GOT3 (cell line): ENCODE results near the gene PMPCA.

ENCODE experiments used
- DNase-seq: peaks from one replicate; lab custom pipeline; 2025; ENCODE audit warnings: mixed read lengths; lab: John Stamatoyannopoulos, UW

PMPCA gene

DNA sequence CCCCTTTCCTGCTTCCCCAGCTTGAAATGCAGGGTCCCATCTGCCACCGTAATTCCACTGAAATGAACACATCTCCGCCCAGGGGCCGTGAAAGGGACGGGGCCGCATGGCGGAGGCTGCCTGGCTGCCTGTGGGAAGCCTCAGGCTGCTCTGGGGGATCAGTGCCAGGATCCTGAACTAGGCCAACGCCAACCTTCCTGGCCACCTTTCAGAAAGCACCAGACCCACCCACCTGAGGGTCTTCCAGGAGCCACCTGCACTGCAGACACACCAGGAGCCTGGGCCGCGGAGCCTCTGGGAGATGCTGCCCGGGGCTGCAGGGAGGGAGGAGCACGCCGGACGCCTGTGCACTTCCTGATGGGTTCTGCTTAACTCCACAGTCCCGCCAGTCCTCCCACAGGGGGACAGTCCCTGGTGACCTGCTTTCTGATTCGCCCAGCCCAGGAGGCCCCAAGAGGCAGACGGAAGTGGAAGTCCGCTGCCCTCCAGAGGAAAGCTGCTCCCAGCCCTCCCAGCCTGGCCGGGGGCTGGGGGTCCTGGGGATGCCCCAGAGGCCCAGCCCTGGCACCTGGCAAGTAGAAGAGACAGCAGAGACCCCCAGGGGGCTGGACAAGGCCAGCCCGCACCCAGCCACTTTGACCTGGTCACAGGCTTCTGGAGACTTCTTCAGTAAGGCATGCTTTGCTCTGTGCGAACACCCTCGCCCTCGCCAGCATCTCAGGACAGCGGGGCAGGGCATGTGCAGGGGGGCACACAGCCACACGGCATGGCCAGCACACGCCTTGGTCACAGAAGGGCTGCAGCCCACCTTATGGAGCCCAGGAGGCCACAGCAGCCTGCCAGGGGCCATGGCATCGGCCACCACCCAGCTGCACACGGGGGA lies 36.9 kb upstream of the PMPCA start, which contains the start of gene CARD9:
TSS of gene CARD9 (minus strand) at position 370 of the 883 bp plus-strand sequence. CDS start 1,591 bp downstream, outside the sequence.
- no peak for DNase-seq

DNA sequence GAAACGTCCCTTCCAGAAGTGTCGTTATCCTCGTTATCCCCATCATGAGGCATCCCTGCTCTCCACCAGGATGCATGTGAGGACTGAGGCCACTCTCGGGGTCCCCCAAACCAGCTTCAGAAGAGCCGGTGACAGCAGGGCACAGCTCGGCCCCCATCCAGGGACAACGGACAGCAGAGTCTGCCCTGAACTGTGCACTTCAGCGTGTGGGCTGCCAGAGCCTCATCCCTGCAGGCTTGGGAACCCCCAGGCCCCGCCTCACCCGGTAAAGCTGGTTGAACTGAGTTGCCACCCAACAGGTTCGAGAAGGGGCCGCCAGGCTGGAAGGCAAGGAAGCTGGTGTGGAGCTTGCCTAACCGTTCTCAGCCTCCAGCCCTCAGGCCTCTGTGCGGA lies 36.3 kb upstream of the PMPCA start:
- DNase-seq = no peak

DNA sequence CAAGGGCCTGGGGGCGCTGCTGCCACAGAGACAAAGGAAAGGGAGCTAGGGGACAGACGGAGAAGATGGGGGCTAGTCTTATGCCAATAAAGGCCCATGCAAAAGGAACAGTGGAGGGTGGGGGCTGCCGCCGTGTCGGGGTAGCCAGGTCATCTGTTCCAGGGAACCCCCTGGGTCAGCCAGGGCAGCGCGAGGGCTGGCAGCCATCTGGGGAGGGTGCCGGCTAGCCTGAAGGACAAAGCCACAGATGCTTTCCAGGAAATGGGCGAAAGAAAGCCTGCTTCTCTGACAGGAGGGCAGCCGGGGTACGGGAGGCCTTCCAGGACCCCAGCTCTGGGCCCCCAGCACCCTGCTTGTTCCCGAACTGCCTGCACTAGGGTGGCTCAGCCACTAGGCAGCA lies 35.4 kb upstream of the PMPCA start:
- DNase-seq = no peak

DNA sequence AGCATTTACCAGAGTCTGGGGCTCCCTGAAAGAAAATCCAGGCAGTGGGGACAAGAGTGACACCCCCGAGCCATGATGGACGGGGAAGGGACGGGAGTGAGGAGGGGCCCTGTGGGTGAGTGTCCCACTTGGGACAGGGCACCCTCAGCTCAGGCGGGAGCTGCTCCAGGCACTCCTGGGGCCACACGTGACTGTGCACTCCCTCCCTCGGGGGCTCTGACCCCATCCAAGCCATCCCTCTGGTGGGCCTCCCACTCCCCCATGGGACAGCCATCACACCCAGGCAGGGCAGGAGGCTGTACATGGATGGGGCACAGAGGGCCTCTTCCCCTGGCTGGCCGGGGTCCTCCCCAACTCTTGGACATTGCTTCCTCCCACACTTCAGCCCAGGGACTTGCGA lies 34.0 kb upstream of the PMPCA start:
- DNase-seq = no peak

DNA sequence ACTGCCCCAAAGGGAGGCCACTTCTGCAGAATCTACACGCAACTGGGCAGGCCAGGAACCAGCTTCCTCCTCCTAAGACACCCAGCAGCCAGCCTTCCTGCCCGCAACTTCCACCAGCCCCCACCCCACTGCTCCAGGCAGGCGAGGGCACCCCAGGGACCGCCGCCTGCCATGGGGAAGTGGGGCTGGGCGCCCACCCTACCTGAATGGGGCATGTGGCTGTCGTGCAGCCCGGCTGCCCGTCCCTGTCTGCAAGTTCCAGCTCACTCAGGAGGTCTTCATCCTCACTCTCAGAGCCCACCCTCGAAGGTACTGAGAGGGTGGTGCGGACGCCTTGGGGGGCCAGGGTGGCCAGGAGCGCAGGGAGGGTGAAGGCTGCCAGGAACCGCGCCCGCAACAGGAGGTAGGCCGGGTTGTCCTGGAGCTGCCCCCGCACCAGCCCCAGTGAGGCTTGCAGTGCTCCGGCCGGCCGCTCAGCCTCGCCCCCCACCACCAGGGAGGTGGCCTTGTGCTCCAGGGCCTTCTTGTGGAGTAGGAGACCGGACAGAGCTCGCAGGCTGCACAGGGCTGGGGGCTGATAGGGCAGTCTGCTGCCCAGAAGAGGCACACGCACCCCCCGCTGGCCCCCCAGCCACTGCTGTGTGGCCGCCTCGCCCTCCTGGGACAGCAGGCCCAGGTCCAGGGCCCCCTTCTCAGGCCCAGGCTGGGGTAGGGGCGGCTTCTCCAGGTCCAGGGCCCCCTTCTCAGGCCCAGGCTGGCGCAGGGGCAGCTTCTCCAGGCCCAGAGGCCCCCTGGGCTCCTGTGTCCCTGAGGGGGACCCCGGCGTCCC lies 32.9 kb upstream of the PMPCA start:
- DNase-seq = no peak

DNA sequence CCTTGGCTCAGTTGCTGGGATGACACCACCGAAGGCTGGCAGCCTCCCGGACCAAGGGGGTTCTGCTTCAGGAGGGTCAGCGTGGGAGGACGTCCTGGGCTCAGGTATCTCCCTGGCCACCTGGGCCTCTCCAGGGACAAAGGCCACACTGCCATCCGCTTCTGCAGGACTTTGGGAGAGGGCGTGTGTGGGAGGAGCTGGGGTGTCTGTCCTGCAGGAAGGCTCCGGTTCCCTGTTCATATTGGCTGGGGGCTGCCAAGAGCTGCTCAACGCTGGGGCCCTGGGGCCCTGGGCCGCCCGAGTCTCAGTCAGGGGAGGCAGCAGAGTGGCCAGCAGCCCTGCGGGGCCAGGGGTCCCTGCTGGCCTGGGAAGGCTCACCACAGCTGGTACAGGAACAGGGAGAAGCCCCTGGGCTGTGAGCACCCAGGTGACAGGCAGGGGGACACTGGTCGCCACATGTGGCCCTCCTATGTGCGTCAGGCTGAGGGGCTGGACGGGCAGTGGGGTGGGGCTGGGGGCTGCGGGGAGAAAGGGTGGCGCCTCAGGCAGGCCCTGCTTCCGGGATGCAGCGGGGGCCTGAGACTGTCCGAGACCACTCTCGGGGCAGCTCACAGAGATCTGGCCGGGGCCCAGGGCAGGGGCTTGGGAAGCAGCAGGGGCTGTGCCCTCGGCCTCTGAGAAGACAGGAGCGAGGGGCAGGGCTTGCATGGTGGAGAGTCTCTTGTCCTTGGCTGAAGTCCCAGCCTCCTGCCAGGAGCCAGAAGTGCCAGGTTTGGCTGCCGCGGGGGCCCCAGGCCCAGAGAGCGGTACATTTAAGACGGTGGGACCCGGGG lies 32.1 kb upstream of the PMPCA start:
- no peak for DNase-seq

DNA sequence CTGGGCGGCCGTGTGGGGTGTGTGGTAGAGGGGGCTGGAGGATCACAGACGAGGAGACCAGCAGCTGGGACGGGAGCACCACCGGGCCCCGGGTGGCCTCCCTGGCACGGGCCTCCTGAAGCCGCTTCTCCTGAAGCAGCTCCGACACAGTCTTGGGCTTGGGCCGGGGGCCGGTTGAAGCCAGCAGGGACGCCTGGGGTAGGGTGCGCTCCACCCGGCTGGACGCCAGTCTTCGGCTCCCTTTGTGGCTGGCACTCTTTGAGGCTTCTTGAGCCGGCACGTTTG lies 31.5 kb upstream of the PMPCA start:
- DNase-seq = no peak

DNA sequence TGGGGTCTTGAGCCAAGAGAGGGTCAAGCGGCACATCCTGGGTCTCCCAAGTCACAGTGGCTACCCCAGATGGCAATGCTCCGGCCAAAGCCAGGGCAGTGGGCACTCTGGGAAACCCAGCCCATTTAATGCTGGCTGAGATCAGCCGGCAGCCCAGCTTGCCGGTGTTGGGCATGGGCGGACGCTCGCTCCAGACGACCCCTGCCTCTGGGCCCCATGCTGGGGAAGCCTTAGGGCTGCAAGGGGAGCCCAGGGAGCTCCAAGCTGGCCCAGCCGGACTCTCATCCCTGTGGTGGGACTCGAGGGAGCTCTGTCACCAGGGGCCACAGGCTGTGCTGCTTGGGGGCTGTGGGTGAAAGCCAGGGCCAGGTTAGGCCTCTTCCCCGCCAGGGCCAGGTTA lies 31.1 kb upstream of the PMPCA start:
- no peak for DNase-seq

DNA sequence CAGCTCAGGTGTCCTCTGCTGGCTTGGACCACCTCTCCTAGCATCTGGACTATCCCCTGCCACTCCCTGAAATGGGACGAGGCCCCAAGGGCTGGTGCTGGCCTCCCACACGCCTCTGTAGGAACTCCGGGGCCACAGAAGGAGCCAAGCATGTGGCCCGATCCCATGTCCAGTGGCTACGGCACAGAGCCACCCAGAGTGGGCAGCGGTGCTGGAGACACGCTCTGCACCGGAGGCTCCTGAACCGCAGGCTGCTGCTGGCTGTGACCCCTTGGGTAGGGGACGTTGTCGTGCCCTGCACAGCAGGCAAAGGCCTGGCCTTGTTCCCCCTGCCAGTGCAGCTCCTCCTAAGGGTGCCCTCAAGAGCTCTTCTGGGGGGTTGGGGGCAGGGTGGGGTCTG lies 30.6 kb upstream of the PMPCA start:
- no peak for DNase-seq

DNA sequence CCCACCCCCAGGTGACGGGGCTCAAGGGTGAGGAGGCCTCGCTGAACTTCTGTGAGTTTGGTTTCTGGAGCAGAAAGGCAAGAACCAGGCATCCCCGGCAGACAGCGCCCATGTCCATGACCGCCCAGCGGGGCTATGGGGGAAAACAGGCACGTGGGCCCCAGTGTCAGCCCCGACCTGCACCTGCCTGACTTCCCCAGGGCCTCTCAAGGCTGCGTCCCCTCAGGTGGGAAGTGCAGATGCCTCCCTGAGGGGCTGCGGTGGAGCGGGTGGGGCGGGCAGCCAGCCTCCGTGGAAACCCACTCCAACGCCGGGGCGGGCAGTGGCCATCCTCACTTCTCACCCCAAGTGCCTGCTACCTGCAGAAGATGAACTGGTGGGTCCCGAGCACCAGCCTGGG lies 30.1 kb upstream of the PMPCA start:
- no peak for DNase-seq

DNA sequence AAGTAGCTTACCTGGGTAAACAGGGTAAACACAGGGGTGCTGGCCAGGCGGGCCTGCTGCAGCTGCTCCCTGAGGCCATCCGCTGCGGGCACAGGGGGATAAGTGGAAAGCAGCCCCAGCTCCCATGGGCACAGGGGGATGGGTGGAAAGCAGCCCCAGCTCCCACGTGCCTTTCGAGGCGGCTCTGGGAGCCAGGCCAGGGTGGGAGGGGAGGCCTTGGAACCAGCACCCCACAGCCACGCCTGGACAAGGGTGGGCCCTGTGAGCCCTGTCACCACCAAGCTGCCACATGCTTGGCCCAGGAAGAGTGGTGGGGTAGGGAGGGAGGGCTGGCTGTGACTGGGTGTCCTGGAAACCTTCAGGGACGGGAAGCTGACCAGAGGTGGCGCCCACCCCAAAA lies 29.1 kb upstream of the PMPCA start:
- DNase-seq = no peak

DNA sequence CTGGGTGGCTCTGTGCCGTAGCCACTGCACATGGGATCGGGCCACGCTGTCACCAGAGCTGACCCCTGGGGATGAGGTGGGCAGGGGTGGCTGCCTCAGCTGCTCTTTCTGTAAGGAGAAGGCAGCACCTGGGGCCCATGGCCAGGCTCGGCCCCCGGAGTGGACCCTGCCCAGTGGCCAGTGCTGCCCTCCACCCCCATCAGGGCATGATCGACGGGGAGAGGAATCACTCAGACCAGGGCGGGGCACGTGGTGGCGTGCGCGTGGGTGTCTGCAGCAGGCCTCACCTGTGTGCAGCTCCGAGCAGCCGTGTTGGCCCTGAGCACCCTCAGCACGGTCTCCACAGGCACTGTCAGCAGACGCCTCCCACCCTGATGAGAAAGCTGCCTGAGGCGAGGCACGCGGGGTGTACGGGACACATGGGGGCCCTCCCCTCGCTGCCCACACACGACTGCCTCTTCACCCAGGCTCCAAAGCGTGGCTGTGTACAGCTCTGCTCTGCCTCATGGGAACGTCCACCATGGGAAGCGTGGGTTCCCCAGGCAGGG lies 28.4 kb upstream of the PMPCA start:
- no peak for DNase-seq

DNA sequence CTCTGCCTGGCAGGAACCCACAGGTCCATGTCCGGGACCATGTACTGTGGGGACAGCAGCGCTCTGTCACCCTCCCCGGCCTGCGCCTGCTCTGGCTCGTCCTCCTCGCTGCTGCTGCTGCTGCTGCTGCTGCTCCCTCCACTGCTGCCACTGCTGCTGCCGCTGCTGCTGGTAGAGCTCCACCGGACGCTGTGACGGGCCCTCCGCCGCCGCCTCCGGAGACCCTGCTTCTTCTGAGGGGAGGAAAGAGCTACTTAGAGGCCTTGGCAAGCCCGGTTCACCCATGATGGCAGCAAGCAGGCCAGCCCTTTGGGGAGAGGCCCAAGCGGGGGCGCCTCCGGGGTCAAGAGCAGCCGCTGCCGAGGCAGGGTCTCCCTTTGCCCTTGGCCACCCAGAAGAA lies 27.0 kb upstream of the PMPCA start:
- DNase-seq = no peak

DNA sequence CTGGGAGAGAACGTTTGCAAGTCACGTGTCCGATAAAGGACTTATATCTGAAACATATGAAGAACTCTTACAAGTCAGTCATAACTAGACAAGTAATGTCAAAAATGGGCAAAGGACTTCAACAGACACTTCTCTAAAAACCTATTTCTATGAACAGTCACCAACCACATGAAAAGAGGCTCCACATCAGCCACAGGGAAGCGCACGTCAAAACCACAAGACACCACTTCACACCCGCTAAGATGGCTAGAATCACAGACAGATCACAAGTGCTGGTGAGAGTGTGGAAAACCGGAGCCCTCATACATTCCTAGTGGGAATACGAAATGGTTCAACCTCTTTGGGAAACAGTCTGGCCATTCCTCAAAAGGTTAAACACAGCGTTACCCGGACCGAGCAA lies 25.4 kb upstream of the PMPCA start:
- DNase-seq = no peak

DNA sequence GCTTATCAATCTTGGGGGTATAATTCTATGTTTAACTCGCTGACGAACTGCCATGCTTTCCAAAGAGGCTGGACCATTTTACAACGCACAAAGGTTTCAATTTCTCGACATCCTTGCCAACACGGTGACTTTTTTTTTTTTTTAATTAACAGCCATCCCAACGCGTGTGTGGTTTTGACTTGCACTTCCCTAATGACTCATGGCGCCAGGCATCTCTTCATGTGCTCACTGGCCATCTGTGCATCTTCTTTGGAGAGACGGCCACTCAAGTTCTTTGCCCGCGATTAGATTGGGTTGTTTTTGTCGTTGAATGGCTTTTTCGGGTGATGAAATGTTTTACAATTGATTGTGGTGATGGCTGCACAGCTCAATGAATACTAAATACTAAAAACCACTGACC lies 24.4 kb upstream of the PMPCA start:
- no peak for DNase-seq

DNA sequence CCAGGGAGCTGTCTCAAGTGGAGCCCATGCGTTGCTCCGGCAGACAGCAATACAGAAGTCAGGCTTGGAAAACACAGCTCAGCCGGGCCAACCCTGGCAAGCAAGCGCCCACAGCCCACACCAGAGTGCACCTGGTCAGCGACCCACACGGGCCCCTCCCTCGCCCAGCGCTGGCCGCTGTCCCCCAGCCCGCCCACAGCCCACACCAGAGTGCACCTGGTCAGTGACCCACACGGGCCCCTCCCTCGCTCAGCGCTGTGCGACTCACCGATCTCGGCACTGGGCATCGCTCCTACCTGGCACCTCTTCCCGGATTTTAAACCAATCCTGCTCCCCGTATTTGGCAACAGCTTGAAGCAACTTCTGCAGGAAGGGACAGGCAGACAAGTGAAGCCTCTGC lies 23.2 kb upstream of the PMPCA start:
- no peak for DNase-seq

DNA sequence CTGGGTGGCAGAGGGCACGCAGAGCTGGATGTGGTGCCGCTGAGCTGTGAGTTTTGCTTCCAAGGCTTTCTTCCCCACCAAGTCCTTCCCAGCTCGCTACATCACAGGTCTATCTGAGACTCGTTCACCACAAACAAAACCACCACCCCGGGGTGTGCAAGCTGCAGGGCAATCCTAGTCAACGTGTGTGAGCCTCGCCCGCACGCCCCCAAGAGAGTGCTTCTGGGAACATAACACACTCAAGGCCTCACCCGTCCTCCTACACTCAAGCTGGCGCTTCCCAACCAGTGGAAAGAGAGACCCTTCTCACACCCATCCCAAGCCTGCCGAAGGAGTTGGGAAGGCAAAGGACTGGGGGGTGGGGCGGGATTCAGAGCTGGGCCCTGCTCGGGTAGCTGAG lies 21.1 kb upstream of the PMPCA start:
- no peak for DNase-seq

DNA sequence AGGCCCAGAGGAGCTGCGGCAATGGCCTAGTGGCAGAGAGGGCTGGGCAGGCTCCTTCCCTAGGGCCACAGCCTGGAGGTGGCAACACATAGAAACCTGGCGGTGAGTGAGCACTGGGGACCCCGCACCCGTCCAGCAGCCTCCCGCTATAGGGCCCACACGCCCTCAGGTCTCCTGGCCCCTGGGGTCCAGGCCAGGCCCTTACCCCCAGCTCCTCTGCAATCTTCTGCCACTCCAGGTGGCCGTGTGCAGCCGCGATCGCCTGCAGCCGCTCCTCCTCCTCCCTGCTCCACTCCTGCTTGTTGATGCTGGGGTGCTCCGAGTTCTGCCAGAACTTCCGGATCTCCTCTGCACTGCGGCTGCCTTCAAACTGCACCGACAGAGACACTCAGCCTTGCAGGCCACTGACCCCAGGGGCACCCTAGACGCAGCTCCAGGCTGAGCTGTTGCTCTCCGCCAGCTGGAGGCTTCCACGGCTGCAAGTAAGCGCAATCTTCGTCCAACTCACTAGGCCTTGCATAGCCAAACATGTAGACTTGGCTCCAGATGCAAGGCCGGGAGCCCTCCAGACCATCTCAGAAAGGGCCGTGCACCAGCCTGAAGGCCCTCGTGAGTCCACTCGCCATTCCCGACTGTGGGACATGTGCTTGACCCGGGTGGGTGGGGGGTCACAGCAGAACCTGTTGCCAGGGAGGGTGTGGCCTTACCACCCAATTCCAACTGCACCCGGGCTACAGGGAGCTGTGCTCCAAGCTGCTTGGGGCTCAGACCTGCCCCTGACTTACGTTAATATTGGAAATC lies 18.5 kb upstream of the PMPCA start:
- DNase-seq = no peak

DNA sequence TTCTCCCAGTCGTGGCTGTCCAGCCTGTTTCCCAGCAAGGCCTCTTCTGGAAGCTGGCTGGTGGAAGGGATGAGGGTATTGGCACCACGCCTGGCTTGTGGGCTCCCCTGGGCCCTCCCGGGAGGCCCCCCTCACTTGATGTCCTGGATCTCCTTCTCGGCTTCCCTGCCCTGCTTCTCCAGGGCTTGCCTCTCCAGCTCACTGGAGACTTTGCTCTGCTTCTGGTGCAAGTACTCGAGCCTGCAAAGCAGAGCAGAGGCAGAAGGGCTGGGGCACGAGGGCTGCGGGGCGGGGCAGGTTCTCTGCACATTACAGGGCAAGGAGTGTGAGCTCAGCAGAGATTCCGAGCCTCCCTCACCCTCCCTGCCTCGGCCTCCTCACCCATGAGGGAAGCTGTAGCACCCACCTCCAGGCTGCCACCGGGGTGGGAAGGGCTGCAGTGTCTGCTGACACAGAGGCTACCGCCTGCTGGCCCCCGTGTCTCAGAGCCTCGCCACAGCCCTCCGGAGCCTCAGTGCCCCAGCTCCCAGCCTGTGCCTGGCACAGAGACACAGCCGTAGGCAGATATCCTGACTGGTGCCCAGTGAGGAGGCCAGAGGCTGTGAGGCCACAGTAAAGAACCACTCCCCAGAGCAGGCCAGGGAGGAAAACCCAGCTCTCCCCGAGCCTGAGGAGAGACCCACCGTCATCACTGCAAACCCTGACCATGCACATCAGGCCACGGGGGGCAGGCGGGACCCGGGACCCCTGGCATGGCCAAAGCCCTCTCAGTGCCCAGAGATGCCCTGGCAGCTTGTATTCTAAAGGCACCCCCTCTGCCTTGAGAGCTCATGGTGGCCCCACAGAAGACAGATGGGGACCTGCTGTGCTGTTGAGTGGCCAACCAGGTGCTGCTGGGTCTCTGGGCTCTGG lies 17.7 kb upstream of the PMPCA start:
- no peak for DNase-seq

DNA sequence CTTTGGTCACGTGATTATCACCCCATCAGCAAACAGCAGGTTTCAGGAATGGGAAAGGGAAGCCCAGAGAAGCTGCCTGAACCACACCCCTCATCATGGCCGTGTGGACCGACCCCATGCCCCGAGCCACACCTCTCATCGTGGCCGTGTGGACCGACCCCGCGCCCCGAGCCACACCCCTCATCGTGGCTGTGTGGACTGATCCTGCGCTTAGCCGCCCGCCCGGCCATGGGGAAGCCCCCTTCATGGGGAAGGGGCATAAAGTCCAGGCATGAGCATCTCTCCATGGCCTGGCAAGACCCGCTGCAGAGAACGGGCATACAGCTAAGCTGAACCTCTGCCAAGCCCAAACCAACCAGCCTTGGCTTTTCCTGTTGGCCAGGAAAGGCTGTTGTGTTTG lies 16.9 kb upstream of the PMPCA start:
- no peak for DNase-seq
